HG03097 (cell line): Measurements from ENCODE around the gene SLC25A19.
"Not testable (repeated sequence)": the region's sequence is repeated elsewhere in the genome, so short reads cannot be mapped to it uniquely, and the experiment has no call there.

Experiments
- ATAC-seq: cut with Tn5 transposase; IDR thresholded peaks from one replicate; pipeline ENCODE4 v1.9.1; 2021; ENCODE audit not compliant: unreplicated experiment, low FRiP score

The SLC25A19 gene

GRCh38 chr17:75270218-75270965 is 18.8 kb downstream of the SLC25A19 start:
- ATAC-seq, result peak; percentile 25

- no peak for ATAC-seq
These were observed 19.4 kb downstream of the SLC25A19 start for GRCh38 chr17:75269844-75270217.

DNA sequence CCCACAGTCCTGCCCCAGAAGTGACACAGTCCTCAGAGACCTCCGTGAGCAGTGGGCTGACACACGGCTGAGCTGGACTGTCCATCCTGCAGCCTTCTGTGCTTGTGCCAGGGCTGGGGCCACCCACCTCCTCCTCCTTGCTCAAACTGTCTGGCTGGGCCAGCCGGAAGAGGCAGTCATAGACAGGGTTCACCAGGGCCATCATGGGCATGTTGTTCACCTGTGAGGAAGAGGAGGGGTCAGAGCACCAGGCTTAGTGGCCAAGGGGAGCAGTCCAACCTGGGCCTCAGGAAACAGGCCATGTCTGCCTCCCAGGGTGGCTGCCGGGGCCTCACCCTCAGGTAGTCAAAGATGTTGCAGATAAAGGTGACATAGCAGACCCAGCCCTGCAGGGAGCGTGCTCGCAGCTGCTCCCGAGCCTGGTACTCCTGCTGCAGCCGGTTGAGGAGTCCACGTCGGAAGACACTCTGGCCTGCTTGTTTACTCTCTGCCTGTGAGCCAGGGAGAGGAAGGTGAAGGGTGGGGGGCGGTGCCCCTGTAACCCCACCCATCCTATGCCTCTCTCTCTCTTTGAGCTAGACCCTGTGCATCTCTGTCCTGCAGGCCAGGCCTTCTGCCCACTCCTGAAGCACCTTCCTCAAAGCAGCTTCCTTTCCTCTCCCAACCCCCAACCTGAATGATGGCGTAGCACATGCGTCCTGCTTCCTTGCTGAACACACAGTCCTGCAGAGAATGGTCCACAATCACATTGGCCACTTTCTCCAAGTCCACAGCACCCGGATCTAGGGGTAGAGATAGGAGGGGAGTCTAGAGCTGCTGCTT is 21.6 kb downstream of the SLC25A19 start:
- no peak for ATAC-seq

GRCh38 chr17:75267153-75267410 is 22.2 kb downstream of the SLC25A19 start:
- no peak for ATAC-seq

- ATAC-seq, result no peak
These were observed 22.7 kb downstream of the SLC25A19 start for GRCh38 chr17:75266316-75267152.

- no peak for ATAC-seq
These were observed 23.5 kb downstream of the SLC25A19 start for GRCh38 chr17:75265614-75266315.

GRCh38 chr17:75263055-75263454 is 26.2 kb downstream of the SLC25A19 start:
- no peak for ATAC-seq

GRCh38 chr17:75262112-75262606 is 27.1 kb downstream of the SLC25A19 start:
- peak; percentile 17 for ATAC-seq

GRCh38 chr17:75261336-75262111 is 27.7 kb downstream of the SLC25A19 start, which contains the start of the genes GGA3 and MRPS7:
TSS of gene GGA3 (minus strand) at chr17:75261606. CDS start at chr17:75261587, 19 bp downstream.
TSS of gene MRPS7 (plus strand) at chr17:75261879. CDS start at chr17:75261901, 22 bp downstream.
- ATAC-seq, result peak; percentile 75

DNA sequence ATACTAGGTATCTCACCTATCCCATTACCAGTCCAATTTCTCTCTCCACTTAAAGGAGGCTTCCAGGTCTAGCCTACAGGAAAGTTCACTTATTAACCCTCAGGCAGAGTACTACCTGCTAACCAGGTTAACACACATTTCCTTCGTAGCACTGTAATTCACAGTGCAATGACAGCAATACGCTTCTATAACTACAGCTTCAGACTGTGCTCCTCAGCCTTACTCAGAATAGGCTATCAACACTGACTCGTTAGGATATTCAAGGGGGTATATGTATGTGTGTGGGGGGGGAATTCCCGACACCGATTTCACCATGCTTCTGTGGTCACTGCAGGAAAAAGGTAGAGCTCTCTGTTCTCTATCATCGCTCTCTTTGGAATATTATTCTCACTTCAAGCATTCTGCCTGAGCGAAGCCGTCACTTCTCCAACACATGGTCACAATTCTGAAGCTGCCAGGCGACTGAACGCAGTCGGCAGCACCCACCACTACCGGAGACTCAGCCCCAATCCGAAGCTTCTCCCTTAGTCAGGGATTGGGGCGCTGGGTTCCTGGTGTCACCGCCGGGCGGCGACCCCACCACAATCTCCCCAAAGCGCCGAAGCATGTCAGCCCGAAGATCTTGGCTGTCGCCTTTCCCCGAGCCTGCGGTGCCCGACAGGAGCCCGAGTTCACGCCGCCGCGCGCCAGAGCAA is 28.4 kb downstream of the SLC25A19 start:
- peak; percentile 23 for ATAC-seq

DNA sequence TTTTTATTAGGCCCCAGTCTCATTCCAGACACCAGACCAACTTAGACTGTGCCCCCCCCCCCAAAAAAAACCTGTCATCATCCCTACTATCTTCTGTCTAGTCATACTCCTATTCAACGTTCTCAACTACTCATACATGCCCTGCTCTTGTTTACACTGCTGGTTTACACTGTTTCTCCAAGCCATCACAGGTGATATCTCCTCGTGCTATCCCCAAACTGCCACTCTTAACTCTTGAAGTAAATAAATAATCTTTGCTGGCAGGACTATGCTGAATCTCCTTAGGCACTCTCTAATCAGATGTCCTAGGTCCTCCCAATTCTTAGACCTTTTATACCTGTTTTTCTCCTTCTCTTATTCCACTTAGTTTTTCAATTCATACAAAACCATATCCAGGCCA is 32.0 kb downstream of the SLC25A19 start:
- not testable (repeated sequence) for ATAC-seq

GRCh38 chr17:75255954-75256698 is 33.1 kb downstream of the SLC25A19 start:
- ATAC-seq, result not testable (repeated sequence)

DNA sequence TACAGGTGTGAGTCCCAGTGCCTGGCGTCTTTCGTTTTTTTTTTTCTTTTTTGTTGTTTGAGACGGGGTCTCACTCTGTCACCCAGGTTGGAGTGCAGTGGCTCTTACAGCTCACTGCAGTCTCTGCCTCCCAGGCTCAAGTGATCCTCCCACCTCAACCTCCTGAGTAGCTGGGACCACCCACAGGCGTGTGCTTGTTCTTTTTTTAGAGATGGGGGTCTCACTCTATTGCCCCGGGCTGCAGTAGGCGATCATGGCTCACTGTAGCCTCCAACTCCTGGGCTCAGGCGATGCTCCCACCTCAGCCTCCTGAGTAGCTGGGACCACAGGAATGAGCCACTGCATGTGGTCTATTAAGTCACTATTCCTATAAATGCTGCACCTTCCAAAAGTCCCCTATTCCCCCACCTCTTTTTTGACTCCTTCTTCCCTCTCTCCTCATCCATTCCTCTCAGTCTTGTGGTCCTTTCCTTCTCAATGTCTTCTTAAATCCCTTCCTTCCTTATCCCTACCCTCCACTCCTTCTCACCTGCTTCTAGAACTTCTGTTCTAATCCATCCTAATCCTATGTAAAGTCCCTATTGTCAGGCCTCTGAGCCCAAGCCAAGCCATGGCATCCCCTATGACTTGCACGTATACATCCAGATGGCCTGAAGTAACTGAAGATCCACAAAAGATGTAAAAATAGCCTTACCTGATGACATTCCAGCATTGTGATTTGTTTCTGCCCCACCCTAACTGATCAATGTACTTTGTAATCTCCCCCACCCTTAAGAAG is 37.0 kb downstream of the SLC25A19 start:
- no peak for ATAC-seq

- peak; percentile 90 for ATAC-seq
These were observed 39.2 kb downstream of the SLC25A19 start for GRCh38 chr17:75250009-75250471.

- no peak for ATAC-seq
These were observed 39.7 kb downstream of the SLC25A19 start for GRCh38 chr17:75249564-75249963.

DNA sequence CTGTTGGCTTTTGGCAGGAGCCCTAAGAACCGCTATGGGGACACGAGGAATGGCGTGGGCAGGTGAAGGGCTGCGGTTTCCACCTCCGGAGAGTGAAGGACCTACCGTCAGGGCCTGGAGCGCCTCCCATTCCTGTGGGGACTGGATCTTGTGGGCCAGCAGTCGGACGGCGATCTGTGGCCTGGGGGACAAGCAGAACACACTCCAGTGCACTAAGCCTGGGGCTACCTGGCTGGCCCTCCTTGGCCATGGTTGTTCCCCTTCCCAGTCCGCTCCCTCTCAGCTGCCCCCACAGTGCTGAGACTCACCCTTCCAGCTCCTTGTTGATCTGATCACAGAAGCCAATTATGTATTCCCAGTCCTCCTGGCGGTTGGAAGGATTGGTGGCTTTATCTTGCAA is 42.8 kb downstream of the SLC25A19 start:
- no peak for ATAC-seq

DNA sequence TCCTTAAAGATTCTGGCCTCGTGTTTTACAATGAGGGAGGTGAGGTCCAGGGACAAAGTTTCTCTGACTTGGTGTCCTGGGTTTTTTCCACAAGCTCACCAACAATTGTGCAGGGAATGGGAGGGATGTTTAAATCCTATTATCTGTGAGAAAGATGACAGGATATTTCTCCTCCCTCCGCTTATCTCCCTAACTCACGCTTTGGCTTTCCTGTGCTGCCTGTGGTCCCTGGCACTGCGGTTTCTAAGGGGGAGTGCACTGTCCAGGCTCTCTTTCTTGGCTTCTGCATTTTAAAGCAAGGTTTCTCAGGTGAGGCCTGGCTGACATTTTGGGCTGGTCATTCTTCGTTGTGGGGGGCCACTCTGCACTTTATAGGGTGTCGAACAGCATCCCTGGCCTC is 44.2 kb downstream of the SLC25A19 start:
- ATAC-seq, result no peak
